AG09309 (cell line): Measurements from ENCODE around the gene TEX28.

Experiments used
- DNase-seq: peaks from one replicate; pipeline ENCODE4 v3.0.0-alpha.2; 2010; ENCODE audit warnings: low read depth
- H3K4me3 ChIP-seq: 2 replicates; pipeline ENCODE4 v1.5.1; 2011; ENCODE audit warnings: mild to moderate bottlenecking, low read depth, low read length, moderate library complexity; ENCODE audit not compliant: control insufficient read depth
- TF ChIP-seq, protein P1 (sequence below): IDR thresholded peaks from 2 replicates; pipeline ENCODE4 v1.5.1; 2011; ENCODE audit warnings: mild to moderate bottlenecking, low read depth, low read length, inconsistent platforms; ENCODE audit not compliant: insufficient read depth, control insufficient read depth; ENCODE audit errors: missing control alignments

Gene TEX28

GRCh38 chrX:154332561-154332960 is 37.6 kb upstream of the TEX28 start:
- DNase-seq: no peak
- H3K4me3 ChIP-seq: no peak overlapping the region
- TF ChIP-seq, protein P1, sequence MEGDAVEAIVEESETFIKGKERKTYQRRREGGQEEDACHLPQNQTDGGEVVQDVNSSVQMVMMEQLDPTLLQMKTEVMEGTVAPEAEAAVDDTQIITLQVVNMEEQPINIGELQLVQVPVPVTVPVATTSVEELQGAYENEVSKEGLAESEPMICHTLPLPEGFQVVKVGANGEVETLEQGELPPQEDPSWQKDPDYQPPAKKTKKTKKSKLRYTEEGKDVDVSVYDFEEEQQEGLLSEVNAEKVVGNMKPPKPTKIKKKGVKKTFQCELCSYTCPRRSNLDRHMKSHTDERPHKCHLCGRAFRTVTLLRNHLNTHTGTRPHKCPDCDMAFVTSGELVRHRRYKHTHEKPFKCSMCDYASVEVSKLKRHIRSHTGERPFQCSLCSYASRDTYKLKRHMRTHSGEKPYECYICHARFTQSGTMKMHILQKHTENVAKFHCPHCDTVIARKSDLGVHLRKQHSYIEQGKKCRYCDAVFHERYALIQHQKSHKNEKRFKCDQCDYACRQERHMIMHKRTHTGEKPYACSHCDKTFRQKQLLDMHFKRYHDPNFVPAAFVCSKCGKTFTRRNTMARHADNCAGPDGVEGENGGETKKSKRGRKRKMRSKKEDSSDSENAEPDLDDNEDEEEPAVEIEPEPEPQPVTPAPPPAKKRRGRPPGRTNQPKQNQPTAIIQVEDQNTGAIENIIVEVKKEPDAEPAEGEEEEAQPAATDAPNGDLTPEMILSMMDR: no peak

DNA sequence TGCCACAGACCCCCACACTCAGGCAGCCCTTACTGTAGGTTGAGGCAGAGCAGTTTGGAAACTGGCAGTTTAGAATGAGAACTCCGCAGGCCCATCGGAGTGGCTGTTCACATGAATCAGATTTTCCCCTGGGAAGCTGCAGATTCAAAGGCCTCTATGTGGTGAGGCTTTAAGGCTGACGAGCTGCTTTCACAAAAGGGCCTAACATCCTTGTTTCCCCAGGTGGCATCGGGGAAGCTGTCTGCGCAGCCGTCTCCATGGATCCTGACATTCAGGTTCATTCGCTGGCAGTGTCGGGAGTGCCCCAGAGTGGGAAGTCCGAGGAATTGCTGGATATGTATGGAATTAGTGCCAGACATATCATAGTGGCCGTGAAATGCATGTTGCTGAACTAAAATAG is 34.4 kb upstream of the TEX28 start:
- TF ChIP-seq, protein P1: no peak
- H3K4me3 ChIP-seq: no peak overlapping the region
- no peak for DNase-seq

DNA sequence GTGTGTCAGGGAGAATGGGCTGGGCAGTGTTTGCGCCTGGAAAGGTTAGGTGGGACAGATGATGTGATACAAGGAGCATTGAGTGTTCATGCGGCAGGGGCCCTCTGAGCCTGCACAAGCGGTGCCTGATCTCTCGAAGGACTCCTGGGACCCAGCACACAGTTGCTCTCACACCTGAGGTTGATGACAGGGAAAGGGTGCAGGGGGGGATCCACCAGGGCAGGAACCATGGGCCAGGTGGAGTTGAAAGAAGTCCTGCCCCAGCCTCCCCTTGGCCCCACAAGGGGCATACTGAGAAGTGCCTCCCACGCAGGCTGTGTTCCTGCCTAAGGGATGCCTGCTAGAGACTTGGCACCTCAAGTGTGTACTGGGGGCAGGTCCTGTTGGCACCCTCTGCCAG is 33.7 kb upstream of the TEX28 start:
- H3K4me3 ChIP-seq: no peak overlapping the region
- TF ChIP-seq, protein P1: no peak
- DNase-seq: no peak

DNA sequence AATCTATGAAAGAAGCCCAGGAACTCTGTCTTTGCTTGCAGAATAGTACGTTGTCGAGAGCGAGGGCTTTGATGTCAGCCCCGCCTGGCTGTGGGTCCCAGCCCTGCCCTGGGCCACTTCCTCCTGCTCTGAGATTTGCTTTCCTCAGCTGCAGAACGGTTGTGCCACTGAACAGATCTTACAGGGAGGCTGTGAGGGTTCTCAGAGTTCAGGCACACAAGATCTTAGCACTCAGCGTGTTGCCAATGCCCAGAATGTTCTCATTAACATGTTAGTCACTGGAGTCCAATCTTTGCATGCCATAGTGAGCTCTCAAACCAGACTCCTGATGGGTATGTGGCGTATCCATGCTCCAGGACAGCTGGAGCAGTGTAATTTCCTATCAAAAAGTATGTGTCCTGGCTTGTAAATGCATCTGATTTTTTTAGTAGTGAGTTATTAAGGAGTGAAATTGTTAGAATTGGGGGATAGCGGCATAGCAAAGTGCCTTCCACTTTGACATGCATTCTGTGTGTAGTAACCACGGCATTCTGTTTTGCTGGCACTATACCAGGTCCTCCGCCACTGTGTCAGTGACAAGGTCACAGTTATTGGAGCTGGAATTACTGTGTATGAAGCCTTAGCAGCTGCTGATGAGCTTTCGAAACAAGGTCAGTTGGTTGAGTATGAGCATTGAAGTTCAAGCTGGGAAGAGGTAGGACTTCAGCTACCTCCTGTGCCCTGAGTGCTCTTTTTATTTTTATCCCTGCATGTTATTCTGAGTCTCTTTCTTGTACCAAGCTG is 32.3 kb upstream of the TEX28 start:
- TF ChIP-seq, protein P1: no peak
- H3K4me3 ChIP-seq: no peak overlapping the region
- peak; percentile 35 for DNase-seq

GRCh38 chrX:154325541-154325940 is 30.6 kb upstream of the TEX28 start:
- DNase-seq: no peak
- TF ChIP-seq, protein P1: no peak

GRCh38 chrX:154323537-154323936 is 28.6 kb upstream of the TEX28 start:
- TF ChIP-seq, protein P1: no peak
- no peak for DNase-seq
- H3K4me3 ChIP-seq: no peak overlapping the region

More at GRCh38 chrX:154325541-154325940, 30.6 kb upstream of the TEX28 start:
- no peak overlapping the region for H3K4me3 ChIP-seq
